Measurements from ENCODE around the gene UBN1. TPM values are rescaled to one million over a fixed set of nuclear protein-coding genes. Genes with fewer than 3 reads are reported as not detected.
"Not testable (repeated sequence)": the region's sequence is repeated elsewhere in the genome, so short reads cannot be mapped to it uniquely, and the experiment has no call there.

Gene UBN1
- total RNA-seq, 2 experiments from 2014 or later, result 39.6 to 43.4 TPM

DNA sequence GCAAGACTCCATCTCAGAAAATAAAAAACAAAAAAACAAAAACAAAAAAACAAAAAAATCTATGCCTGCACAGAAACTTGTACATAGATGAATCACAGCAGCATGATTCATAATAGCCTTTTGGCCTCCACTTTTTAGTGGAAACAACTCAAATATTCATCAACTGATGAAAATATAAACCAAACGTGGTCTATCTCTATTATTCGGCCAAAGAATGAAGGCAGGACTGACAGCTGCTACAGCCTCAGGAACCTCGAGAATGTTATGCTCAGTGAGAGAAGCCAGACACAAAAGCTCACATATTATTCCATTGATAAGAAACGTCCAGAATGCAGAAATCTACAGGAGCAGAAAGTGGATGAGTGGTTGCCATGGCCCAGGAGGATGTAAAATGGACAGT is 69.8 kb downstream of the UBN1 start:
- POLR2A ChIA-PET, result no interaction called here
- Mint-ChIP-seq H3K27me3 (no peaks in the 10 kb centered on the region), H3K36me3 (no peaks in the 10 kb centered on the region), H3K27ac (no peak overlapping the region), H3K9me3 (no peaks in the 10 kb centered on the region), H3K4me3 (no peak overlapping the region), H3K4me1 (peaks cover 5% of the 10 kb centered on the region)
- DNase-seq, result no peak
- ATAC-seq (ENCODE audit: low read depth), result no peak

DNA sequence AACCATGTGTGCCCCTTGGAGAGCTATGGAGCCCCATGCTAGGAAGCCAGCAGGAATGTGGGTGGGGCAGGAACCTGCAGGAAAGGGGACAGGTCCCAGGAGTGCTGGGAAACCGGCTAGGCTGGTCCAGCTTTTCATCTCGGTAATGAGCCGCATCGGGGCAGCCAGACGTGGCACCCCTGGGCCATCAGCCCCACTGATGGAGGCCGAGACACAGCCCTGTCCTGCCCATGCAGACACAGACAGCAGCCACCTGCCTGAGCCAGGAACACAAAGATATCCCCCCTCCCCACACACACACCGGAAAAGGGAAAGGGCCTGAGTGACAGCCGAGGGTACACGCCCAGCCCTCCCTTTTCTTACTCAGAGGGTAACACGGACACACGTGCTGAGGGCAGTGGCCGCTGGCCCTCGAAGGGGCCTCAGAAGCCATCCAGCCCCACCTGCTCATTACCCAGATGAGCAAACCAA is 71.5 kb downstream of the UBN1 start:
- DNase-seq, result no peak
- ATAC-seq (ENCODE audit: low read depth), result no peak
- POLR2A ChIA-PET, result no interaction called here
- Mint-ChIP-seq H3K27ac (no peak overlapping the region), H3K4me3 (no peak overlapping the region), H3K36me3 (no peaks in the 10 kb centered on the region), H3K4me1 (peaks cover 5% of the 10 kb centered on the region), H3K27me3 (no peaks in the 10 kb centered on the region), H3K9me3 (no peaks in the 10 kb centered on the region)

DNA sequence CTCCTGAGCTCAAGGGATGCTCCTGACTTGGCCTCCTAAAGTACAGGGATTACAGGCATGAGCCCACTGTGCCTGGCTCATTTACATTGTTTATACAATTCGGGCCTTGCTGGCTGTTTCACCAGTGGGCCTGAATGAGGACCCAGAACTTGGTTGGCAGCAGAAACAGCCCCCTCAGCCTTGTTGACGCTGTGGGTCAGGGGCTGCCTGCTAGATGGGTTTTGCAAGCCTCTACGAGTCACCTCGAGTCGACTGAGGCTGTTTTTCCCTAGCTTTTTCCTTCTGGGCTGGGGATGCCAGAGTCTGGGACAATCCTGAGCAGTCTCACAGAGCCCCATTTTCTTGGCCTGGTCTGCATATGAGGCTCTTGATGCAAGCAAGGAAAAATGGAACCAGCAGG is 73.5 kb downstream of the UBN1 start:
- H3K27ac Mint-ChIP-seq, result no peak overlapping the region
- no peak overlapping the region for H3K4me3 Mint-ChIP-seq
- ATAC-seq (ENCODE audit: low read depth) (no peak), DNase-seq (no peak)
- no peaks in the 10 kb centered on the region for H3K4me1 Mint-ChIP-seq
- H3K9me3 Mint-ChIP-seq, result no peaks in the 10 kb centered on the region
- H3K27me3 Mint-ChIP-seq, result peaks cover 4% of the 10 kb centered on the region
- POLR2A ChIA-PET, result no interaction called here
- no peaks in the 10 kb centered on the region for H3K36me3 Mint-ChIP-seq

DNA sequence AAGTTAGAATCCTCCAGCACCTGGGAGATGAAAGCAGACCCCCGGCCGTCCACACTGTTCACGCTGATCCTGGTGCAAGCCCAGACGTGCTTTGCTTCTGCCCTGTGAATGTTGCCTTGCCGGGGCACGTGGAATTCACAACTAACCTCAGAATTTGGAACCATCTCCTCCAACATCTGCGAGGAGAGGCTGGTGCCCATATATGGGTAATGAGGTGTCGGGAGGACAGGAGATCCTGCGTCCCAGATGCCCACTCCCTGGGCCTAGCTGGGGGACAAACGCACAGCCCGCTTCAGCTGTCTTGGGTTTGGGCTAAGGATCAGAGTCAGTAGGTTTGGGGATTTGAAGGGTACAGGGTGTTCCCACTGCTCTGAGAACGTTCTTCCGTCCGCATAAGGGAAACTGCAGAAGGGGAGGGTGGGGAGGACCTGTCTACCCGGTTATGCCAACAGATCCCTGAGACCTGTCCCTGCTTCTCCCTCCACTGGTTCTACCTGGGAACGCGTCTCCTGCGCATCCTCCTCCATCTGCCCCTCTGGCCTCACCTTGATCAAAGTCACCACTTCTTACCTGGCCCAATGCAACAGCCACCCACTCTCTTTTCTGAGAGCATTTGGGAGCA is 75.6 kb downstream of the UBN1 start:
- no peaks in the 10 kb centered on the region for H3K4me1 Mint-ChIP-seq

DNA sequence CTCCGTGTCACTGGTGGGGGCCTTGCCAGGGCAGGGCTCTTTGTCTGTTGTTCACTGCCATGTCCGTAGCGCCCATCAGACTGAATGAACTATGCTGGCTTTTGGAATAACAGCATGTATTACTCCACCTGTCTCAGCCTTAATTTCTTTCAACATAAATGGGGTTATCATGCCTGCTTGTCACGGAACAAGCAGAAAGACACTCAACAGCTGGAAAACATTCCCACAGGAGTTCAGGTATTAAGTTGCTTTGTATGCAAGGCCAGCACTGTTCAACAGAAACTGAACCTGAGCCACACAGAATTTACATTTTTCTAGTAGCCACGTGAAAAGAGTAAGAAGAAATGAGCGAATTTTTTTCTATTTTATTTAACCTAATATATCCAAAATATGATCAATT is 76.6 kb downstream of the UBN1 start:
- no peaks in the 10 kb centered on the region for H3K4me1 Mint-ChIP-seq
- POLR2A ChIA-PET, result no interaction called here
- DNase-seq (no peak), ATAC-seq (ENCODE audit: low read depth) (no peak)
- peaks cover 7% of the 10 kb centered on the region for H3K9me3 Mint-ChIP-seq
- peaks cover 4% of the 10 kb centered on the region for H3K27me3 Mint-ChIP-seq
- H3K36me3 Mint-ChIP-seq, result no peaks in the 10 kb centered on the region
- H3K4me3 Mint-ChIP-seq, result no peak overlapping the region
- no peak overlapping the region for H3K27ac Mint-ChIP-seq

More for the DNA sequence above, 75.6 kb downstream of the UBN1 start:
- POLR2A ChIA-PET, result no interaction called here
- Mint-ChIP-seq H3K36me3 (no peaks in the 10 kb centered on the region), H3K9me3 (peaks cover 7% of the 10 kb centered on the region), H3K27ac (no peak overlapping the region), H3K4me3 (no peak overlapping the region), H3K27me3 (peaks cover 4% of the 10 kb centered on the region)
- DNase-seq, result no peak
- no peak for ATAC-seq (ENCODE audit: low read depth)

DNA sequence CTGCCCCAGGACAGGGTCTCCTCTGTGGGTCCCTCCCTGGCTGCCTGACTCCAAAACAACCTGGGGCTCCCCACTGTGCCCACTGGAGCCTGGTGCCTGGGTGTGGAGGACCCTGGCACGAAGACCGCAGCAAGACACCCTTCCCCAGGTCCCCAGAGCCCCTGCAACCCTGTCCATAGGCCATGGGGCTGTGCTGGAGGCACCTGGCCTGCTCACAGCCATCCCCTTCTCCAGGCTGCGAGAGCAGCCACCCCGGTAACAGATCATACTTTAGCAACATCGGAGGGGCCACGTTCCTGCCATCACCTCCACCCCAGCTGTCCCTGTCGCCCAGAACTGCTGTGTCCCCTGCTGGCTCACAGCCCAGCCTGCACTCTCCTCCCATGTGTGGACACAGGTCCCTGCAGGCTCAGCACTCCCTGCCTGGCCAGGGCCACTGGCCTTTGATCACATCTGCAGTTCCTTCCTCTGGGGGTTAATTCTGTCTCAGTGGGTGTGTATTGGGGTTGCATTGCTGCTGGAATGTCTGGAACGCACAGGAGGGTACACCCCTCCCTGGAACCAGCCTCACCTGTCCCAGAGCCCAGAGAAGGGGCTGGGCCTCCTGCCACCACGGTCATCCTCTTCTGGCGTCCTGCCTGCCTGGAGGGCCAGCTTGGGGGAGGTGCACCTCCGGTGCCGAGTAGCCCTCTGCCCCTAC is 77.5 kb downstream of the UBN1 start:
- POLR2A ChIA-PET, result no interaction called here
- H3K36me3 Mint-ChIP-seq, result no peaks in the 10 kb centered on the region

DNA sequence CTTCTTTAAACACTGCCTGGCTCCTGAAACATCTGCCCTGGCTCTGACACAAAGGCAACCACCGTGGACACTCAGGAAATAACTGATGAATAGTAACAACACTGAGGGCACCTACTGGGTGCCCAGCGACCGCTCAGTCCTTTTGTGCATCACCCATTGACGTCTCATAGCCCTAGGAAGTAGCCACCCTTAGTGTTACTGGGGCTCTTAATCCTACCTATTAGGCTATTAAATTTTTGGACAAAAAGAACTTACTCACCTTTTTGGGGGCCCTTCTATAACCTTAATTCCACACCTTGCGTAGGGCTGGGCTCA is 78.0 kb downstream of the UBN1 start:
- no peak overlapping the region for H3K4me3 Mint-ChIP-seq
- H3K9me3 Mint-ChIP-seq, result peaks cover 7% of the 10 kb centered on the region
- ATAC-seq (ENCODE audit: low read depth) (no peak), DNase-seq (no peak)
- H3K4me1 Mint-ChIP-seq, result no peaks in the 10 kb centered on the region
- POLR2A ChIA-PET, result no interaction called here
- no peaks in the 10 kb centered on the region for H3K36me3 Mint-ChIP-seq
- H3K27me3 Mint-ChIP-seq, result peaks cover 4% of the 10 kb centered on the region
- H3K27ac Mint-ChIP-seq, result no peak overlapping the region

More for the DNA sequence above, 77.5 kb downstream of the UBN1 start:
- H3K27ac Mint-ChIP-seq, result no peak overlapping the region
- ATAC-seq (ENCODE audit: low read depth), result no peak
- H3K4me1 Mint-ChIP-seq, result no peaks in the 10 kb centered on the region
- peaks cover 4% of the 10 kb centered on the region for H3K27me3 Mint-ChIP-seq
- H3K4me3 Mint-ChIP-seq, result no peak overlapping the region
- DNase-seq, result no peak
- H3K9me3 Mint-ChIP-seq, result peaks cover 7% of the 10 kb centered on the region

DNA sequence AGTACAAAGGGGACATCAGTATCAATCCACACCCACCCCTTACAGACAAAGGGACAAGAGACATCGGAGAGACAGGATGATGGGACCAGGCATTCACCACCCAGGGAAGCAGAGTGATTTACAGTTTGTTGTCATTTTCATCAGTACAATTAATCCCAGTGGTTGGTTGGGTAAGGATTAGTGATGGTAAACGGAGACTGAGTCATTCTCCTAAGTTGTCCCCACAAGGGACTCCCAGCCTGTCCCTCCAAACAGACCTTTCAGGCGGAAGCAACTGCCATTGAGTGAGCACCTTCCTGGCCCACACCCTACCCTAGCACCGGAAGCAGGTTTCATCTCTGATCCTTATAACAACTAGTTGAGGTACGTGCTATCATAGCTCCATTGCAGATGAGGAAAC is 78.5 kb downstream of the UBN1 start:
- no peaks in the 10 kb centered on the region for H3K4me1 Mint-ChIP-seq
- DNase-seq (no peak), ATAC-seq (ENCODE audit: low read depth) (no peak)
- no peaks in the 10 kb centered on the region for H3K36me3 Mint-ChIP-seq
- H3K27ac Mint-ChIP-seq, result no peak overlapping the region
- POLR2A ChIA-PET, result no interaction called here
- H3K4me3 Mint-ChIP-seq, result no peak overlapping the region
- H3K27me3 Mint-ChIP-seq, result peaks cover 5% of the 10 kb centered on the region
- peaks cover 7% of the 10 kb centered on the region for H3K9me3 Mint-ChIP-seq

DNA sequence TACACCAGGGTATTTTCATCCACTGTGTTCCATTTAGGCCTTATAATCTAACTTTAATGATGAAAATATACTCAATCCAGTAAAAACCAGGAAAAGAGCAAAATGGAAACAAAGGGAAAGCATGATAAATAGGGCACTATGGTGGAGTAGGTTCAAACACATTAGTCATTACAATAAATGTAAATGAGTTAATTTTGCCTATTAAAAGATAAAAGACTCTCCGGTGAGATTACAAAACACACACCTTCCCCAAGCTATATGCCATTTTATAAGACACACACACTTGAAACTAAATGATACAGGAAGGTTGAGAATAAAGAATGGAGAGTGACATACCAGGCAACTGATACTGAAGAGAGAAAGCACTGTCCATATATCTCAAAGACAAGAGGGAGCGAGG is 79.6 kb downstream of the UBN1 start:
- ATAC-seq (ENCODE audit: low read depth) (no peak), DNase-seq (no peak)
- POLR2A ChIA-PET, result no interaction called here
- H3K36me3 Mint-ChIP-seq, result no peaks in the 10 kb centered on the region
- H3K4me1 Mint-ChIP-seq, result no peaks in the 10 kb centered on the region
- H3K27me3 Mint-ChIP-seq, result peaks cover 7% of the 10 kb centered on the region
- H3K27ac Mint-ChIP-seq, result no peak overlapping the region
- H3K9me3 Mint-ChIP-seq, result peaks cover 7% of the 10 kb centered on the region
- H3K4me3 Mint-ChIP-seq, result no peak overlapping the region

DNA sequence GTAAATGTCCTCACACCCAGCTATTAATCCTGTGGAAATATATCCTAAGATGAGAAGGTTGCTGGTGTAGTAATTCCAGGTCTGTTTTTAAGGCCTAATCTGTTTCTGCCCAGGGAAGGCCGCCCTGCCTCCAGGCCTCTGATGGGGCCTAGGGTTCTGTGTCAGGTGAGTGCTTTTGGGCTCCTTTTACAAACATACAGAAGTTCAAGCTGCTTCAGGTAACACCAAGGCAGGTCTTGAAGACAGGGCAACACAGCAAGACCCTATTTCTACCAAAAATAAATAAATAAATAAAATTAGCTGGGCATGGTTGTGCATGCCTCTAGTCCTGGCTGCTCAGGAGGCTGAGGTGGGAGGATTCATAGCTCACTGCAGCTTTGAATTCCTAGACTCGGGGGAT is 80.4 kb downstream of the UBN1 start:
- POLR2A ChIA-PET, result no interaction called here
- Mint-ChIP-seq H3K27ac (no peak overlapping the region), H3K36me3 (no peaks in the 10 kb centered on the region), H3K27me3 (peaks cover 7% of the 10 kb centered on the region), H3K4me1 (no peaks in the 10 kb centered on the region), H3K9me3 (peaks cover 7% of the 10 kb centered on the region), H3K4me3 (no peak overlapping the region)
- ATAC-seq (ENCODE audit: low read depth), result no peak
- no peak for DNase-seq

DNA sequence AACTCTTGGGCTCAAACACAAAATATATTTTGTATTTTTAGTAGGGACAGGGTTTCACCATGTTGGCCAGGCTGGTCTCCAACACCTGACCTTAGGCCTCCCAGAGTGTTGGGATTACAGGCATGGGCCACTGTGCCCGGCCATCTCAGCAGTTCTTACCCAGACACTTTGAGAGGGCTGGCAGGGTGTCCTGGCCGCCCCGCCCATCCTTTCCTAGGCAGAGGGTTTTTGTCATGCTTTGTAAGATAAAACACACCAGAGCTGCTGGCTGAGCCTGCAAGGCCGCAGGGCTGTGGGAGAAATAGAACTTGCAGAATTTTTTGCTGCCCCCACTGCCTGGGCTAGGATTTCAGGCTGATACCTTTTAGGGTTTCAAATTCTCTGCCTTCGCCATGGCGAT is 80.9 kb downstream of the UBN1 start:
- POLR2A ChIA-PET, result no interaction called here
- H3K4me1 Mint-ChIP-seq, result no peaks in the 10 kb centered on the region
- peaks cover 7% of the 10 kb centered on the region for H3K27me3 Mint-ChIP-seq
- no peak overlapping the region for H3K4me3 Mint-ChIP-seq
- H3K9me3 Mint-ChIP-seq, result peaks cover 7% of the 10 kb centered on the region
- ATAC-seq (ENCODE audit: low read depth), result no peak
- no peak for DNase-seq
- no peak overlapping the region for H3K27ac Mint-ChIP-seq
- no peaks in the 10 kb centered on the region for H3K36me3 Mint-ChIP-seq

DNA sequence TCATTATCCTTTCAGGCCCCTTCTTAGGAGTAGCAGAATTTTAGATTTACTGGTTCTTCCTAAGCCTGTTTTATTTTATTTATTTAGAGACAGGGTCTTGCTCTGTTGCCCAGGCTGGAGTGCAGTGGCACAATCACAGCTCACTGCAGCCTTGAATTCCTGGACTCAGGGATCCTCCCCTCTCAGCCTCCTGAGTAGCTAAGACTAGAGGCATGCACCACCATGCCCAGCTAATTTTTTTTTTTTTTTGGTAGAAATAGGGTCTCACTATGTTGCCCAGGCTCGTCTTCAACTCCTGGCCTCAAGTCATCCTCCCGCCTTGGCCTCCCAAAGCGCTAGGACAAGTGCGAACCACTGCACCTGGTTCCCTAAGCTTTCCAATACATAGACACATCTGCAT is 82.3 kb downstream of the UBN1 start:
- H3K4me1 Mint-ChIP-seq; H3K27ac Mint-ChIP-seq; DNase-seq; H3K9me3 Mint-ChIP-seq; H3K27me3 Mint-ChIP-seq; H3K4me3 Mint-ChIP-seq; ATAC-seq (ENCODE audit: low read depth); POLR2A ChIA-PET; H3K36me3 Mint-ChIP-seq: not testable (repeated sequence)

DNA sequence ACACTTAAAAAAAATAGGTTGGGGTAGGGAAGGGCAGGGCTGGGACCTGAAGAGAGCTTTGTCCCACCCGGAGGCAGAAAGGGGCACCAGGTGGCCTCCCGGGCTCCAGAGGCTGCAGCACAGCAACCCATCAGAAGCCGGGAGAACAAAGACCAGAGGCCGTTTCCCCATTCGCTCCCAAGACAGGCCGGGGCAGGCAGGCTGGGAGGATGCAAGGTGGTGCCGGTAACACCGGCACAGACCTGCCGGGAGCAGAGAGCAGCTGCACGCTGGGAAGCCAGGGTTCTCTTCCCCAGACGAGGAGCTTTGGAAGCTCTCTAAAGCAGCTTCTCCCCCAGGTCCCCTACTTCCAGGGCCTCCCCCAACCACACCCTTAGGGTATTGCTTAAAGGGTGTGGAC is 84.1 kb downstream of the UBN1 start:
- ATAC-seq (ENCODE audit: low read depth), result no peak
- Mint-ChIP-seq H3K27me3 (peaks cover 10% of the 10 kb centered on the region), H3K27ac (no peak overlapping the region), H3K4me3 (no peak overlapping the region), H3K36me3 (no peaks in the 10 kb centered on the region), H3K9me3 (peaks cover 6% of the 10 kb centered on the region), H3K4me1 (no peaks in the 10 kb centered on the region)
- DNase-seq, result no peak
- POLR2A ChIA-PET, result no interaction called here

Measured in activated naive CD8-positive, alpha-beta T cell treated with anti-CD3 and anti-CD28 coated beads, Interleukin-2, amount 10 ng/mL, durations not matched to agents 7 days and 5 days (primary cell).